RWPE1 (cell line): ENCODE data around the gene FYCO1.

ENCODE experiments used
- CTCF ChIA-PET: fragments of 350-600 bp; sonication (Branson Sonifier 250); formaldehyde crosslinking; extraction: SDS; loops from one replicate; lab custom pipeline; 2021; lab: Yijun Ruan, JAX
- POLR2A ChIA-PET: fragments of 400-600 bp; formaldehyde crosslinking; extraction: SDS; loops from one replicate; lab custom pipeline; 2020; ENCODE audit warnings: antibody characterized with exemption; ENCODE audit not compliant: low non-redundant PET; lab: Yijun Ruan, JAX
- DNase-seq: peaks from one replicate; pipeline ENCODE4 v3.0.0; 2012; ENCODE audit warnings: low spot score
- H3K27ac ChIP-seq: fragments of 450-650 bp; 2 replicates; pipeline ENCODE4 v1.5.1; 2017
- CTCF ChIP-seq: fragments of 450-650 bp; conservative IDR thresholded peaks from 2 replicates; pipeline ENCODE4 v1.5.1; 2017; ENCODE audit warnings: low read depth, mild to moderate bottlenecking

Gene FYCO1

GRCh38 chr3:45984331-45985312 lies 11.0 kb downstream of the FYCO1 start:
- no peak for DNase-seq

GRCh38 chr3:45983770-45984169 lies 11.9 kb downstream of the FYCO1 start:
- no peak for DNase-seq
- CTCF ChIA-PET = interaction anchor here (1.0 kb wide), 1 partner anchor 12 kb away, joined by 3 read pairs; the partner anchor contains the start of gene FYCO1
- no peak overlapping the region for H3K27ac ChIP-seq
- POLR2A ChIA-PET = no interaction called here
- no peak for TF ChIP-seq CTCF

More at GRCh38 chr3:45984331-45985312, 11.0 kb downstream of the FYCO1 start:
- H3K27ac ChIP-seq = no peak overlapping the region
- ChIA-PET POLR2A (no interaction called here), CTCF (interaction anchor here (1.0 kb wide), 1 partner anchor 11 kb away, joined by 3 read pairs; the partner anchor contains the start of gene FYCO1)
- TF ChIP-seq CTCF = no peak

GRCh38 chr3:45981346-45982074 lies 14.1 kb downstream of the FYCO1 start:
- DNase-seq = no peak
- CTCF ChIA-PET = interaction anchor here (0.7 kb wide), 1 partner anchor 85 kb away, joined by 4 read pairs; no protein-coding TSS in a partner anchor
- no peak for TF ChIP-seq CTCF
- POLR2A ChIA-PET = no interaction called here
- H3K27ac ChIP-seq = no peak overlapping the region

- no peak for DNase-seq
- no peak for TF ChIP-seq CTCF
- H3K27ac ChIP-seq = no peak overlapping the region
- ChIA-PET POLR2A (no interaction called here), CTCF (interaction anchor here (0.7 kb wide), 1 partner anchor 86 kb away, joined by 4 read pairs; no protein-coding TSS in a partner anchor)
These were observed 14.8 kb downstream of the FYCO1 start for GRCh38 chr3:45980819-45981218.

DNA sequence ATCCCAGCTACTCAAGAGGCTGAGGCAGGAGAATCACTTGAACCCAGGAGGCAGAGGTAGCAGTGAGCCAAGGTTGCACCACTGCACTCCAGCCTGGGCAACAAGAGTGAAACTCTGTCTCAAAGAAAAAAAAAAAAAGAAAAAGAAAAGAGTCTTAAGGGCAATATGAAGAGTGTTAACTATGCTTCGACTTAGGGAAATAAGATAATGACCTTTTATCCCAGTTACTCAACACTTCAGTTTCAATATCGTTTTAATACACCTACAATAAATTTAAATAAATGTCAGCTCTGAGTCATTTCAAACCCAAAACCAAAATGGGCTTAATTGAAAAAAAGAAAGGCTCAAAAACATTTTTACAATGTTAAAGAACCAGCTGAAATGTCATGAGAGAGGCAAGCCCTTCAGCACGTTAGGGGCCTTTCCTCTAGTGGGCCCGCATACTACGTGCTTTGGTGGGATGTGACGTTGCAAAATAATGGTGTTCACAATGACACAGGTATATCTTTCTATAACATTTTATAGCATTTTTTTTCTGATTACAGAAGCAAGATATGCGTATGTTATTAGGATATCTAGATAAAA lies 15.3 kb downstream of the FYCO1 start:
- POLR2A ChIA-PET = no interaction called here

More for the DNA sequence above, 15.3 kb downstream of the FYCO1 start:
- no peak overlapping the region for H3K27ac ChIP-seq
- no peak for TF ChIP-seq CTCF
- DNase-seq = no peak
- CTCF ChIA-PET = interaction anchor here (0.7 kb wide), 1 partner anchor 86 kb away, joined by 4 read pairs; no protein-coding TSS in a partner anchor
